ENCODE data around the gene TMEM243. TPM values are rescaled to one million over a fixed set of nuclear protein-coding genes. Genes with fewer than 3 reads are reported as not detected.

TMEM243 gene
- total RNA-seq, 6 donors from 2014 or later, result 75.9 to 178 (median 99.1) TPM

- Histone ChIP-seq H3K27ac (no peak overlapping the region), H3K27me3 (no peaks in the 10 kb centered on the region), H3K4me3 (no peak overlapping the region), H3K9me3 (no peaks in the 10 kb centered on the region), H3K36me3 (peaks cover 18 to 87% (median 52%) of the 10 kb centered on the region in 4 donors), H3K4me1 (no peaks in the 10 kb centered on the region)
- DNase-seq (no peak), ATAC-seq (ENCODE audit: low FRiP score in 2 of 2) (no peak)
- TF ChIP-seq, protein P1, sequence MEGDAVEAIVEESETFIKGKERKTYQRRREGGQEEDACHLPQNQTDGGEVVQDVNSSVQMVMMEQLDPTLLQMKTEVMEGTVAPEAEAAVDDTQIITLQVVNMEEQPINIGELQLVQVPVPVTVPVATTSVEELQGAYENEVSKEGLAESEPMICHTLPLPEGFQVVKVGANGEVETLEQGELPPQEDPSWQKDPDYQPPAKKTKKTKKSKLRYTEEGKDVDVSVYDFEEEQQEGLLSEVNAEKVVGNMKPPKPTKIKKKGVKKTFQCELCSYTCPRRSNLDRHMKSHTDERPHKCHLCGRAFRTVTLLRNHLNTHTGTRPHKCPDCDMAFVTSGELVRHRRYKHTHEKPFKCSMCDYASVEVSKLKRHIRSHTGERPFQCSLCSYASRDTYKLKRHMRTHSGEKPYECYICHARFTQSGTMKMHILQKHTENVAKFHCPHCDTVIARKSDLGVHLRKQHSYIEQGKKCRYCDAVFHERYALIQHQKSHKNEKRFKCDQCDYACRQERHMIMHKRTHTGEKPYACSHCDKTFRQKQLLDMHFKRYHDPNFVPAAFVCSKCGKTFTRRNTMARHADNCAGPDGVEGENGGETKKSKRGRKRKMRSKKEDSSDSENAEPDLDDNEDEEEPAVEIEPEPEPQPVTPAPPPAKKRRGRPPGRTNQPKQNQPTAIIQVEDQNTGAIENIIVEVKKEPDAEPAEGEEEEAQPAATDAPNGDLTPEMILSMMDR (IDR thresholded peaks at IDR 0.05), result no peak
- no peak for TF ChIP-seq EP300 (IDR thresholded peaks at IDR 0.05)
- TF ChIP-seq POLR2A (IDR thresholded peaks at IDR 0.05), result no peak
- TF ChIP-seq POLR2AphosphoS5 (IDR thresholded peaks at IDR 0.05), result no peak
- 93 to 96% methylated on average over 1 of the region's 1 CpG for WGBS, 2 donors
Measured at GRCh38 chr7:87173471-87173870, 46.1 kb downstream of the TMEM243 start.

DNA sequence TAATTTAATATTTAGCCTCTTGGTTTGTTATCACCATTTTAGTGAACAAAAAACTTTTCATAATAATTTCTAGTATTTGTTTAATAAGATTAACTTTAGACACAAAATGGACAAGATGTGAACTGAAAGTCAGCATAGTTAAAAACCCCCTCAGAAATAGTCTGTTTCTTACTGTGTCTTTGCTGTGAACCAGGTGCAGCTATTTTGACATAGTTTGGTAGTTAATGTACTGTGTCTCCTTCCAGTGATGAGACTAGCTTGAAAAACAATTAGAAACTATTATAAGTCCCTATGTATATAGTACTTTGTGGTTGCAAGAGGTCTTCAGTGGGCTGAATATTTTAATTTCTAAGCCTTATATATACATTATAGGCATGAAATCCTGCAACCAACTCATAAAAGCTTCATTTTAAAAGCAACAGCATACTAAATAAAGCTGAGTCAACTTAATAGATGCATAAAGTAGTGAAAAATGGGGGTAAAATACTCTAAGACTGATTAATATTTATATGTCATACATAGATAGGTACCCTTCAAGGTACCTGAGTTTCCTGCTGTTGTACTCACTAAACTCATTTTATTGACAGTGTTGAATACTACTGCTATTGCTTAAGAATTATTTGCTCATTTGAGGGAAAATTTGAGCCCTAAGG lies 48.1 kb downstream of the TMEM243 start:
- Histone ChIP-seq H3K27ac (no peak overlapping the region), H3K36me3 (peaks cover 20 to 99% (median 72%) of the 10 kb centered on the region in 4 donors), H3K4me3 (no peak overlapping the region), H3K9me3 (no peaks in the 10 kb centered on the region), H3K4me1 (no peaks in the 10 kb centered on the region), H3K27me3 (no peaks in the 10 kb centered on the region)
- no peak for DNase-seq
- TF ChIP-seq, protein P1 (IDR thresholded peaks at IDR 0.05), result no peak
- no peak for TF ChIP-seq POLR2AphosphoS5 (IDR thresholded peaks at IDR 0.05)
- no peak for TF ChIP-seq EP300 (IDR thresholded peaks at IDR 0.05)
- TF ChIP-seq POLR2A (IDR thresholded peaks at IDR 0.05), result no peak
- ATAC-seq (ENCODE audit: low FRiP score in 2 of 2), result no peak

DNA sequence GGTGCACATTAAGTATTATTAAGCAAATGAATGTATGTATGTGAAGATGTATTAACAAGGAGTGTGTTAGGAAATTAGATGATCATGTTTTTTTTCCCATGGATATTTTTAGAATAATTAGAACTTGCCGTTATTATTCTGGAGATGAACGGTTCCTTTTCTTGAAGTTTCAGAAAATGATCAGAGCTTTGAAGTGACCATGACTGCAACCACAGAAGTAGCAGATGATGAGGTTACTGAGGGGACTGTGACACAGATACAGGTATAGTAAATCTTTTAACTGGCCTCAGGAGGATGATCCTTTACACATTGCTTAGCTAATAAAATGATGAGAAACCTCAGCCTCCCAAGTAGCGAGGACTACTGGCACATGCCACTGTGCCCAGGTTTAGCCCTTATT lies 48.7 kb downstream of the TMEM243 start:
- no peak for TF ChIP-seq POLR2AphosphoS5 (IDR thresholded peaks at IDR 0.05)
- TF ChIP-seq, protein P1 (IDR thresholded peaks at IDR 0.05), result no peak
- no peak for TF ChIP-seq POLR2A (IDR thresholded peaks at IDR 0.05)
- H3K27me3 ChIP-seq, result no peaks in the 10 kb centered on the region
- no peak overlapping the region for H3K27ac ChIP-seq
- ATAC-seq (ENCODE audit: low FRiP score in 2 of 2), result no peak
- peaks cover 20 to 100% (median 77%) of the 10 kb centered on the region in 4 donors for H3K36me3 ChIP-seq
- no peaks in the 10 kb centered on the region for H3K9me3 ChIP-seq
- 94 to 96% methylated on average over 3 of the region's 3 CpGs for WGBS, 2 donors
- DNase-seq, result no peak
- H3K4me3 ChIP-seq, result no peak overlapping the region
- no peaks in the 10 kb centered on the region for H3K4me1 ChIP-seq

- peaks cover 0 to 7% (median 1%) of the 10 kb centered on the region in 4 donors for H3K4me1 ChIP-seq
- no peak for ATAC-seq (ENCODE audit: low FRiP score in 2 of 2)
- 83 to 84% methylated on average over 2 of the region's 2 CpGs for WGBS, 2 donors
- H3K27me3 ChIP-seq, result no peaks in the 10 kb centered on the region
- no peak for DNase-seq
- H3K36me3 ChIP-seq, result peaks cover 8 to 58% (median 37%) of the 10 kb centered on the region in 4 donors
- no peaks in the 10 kb centered on the region for H3K9me3 ChIP-seq
- TF ChIP-seq POLR2AphosphoS5 (IDR thresholded peaks at IDR 0.05), result no peak
- TF ChIP-seq POLR2A (IDR thresholded peaks at IDR 0.05), result no peak
- no peak for TF ChIP-seq EP300 (IDR thresholded peaks at IDR 0.05)
- H3K27ac ChIP-seq, result no peak overlapping the region
- no peak overlapping the region for H3K4me3 ChIP-seq
Measured at GRCh38 chr7:87164433-87164832, 55.1 kb downstream of the TMEM243 start.

- WGBS, 2 donors, result 67 to 73% methylated on average over 2 of the region's 2 CpGs
- DNase-seq, result no peak
- H3K4me1 ChIP-seq, result peaks cover 25 to 39% (median 29%) of the 10 kb centered on the region in 4 donors
Measured at GRCh38 chr7:87159538-87159937, 60.0 kb downstream of the TMEM243 start.

More at GRCh38 chr7:87159538-87159937, 60.0 kb downstream of the TMEM243 start:
- no peak overlapping the region for H3K27ac ChIP-seq
- no peaks in the 10 kb centered on the region for H3K27me3 ChIP-seq
- H3K4me3 ChIP-seq, result no peak overlapping the region
- ATAC-seq (ENCODE audit: low FRiP score in 2 of 2), result no peak
- H3K9me3 ChIP-seq, result no peaks in the 10 kb centered on the region
- peaks cover 0 to 11% (median 0%) of the 10 kb centered on the region in 4 donors for H3K36me3 ChIP-seq
- TF ChIP-seq POLR2A (IDR thresholded peaks at IDR 0.05) (no peak), POLR2AphosphoS5 (IDR thresholded peaks at IDR 0.05) (no peak), EP300 (IDR thresholded peaks at IDR 0.05) (no peak)
- TF ChIP-seq, protein P1 (IDR thresholded peaks at IDR 0.05), result no peak

Measured in upper lobe of left lung (tissue), 6 donors.